Activated T-helper 1 cell treated with anti-CD3 and anti-CD28 coated beads, Interleukin-12 subunit alpha, Interleukin-12 subunit beta, Interleukin-2, Interleukin-4 antibody, amounts not matched to agents 30 ng/mL and 10 ng/mL and 1 ng/mL, durations not matched to agents 14 hours and 24 hours and 36 hours (primary cell): ENCODE results near the gene CARD11. TPM values are rescaled to one million over a fixed set of nuclear protein-coding genes. Genes with fewer than 3 reads are reported as not detected.
"Not testable (repeated sequence)": the region's sequence is repeated elsewhere in the genome, so short reads cannot be mapped to it uniquely, and the experiment has no call there.

Source experiments
- DNase-seq: peaks from one replicate; pipeline ENCODE4 v3.0.0; 2021; ENCODE audit warnings: low spot score
- H3K27ac Mint-ChIP-seq: one replicate; pipeline ENCODE4 v1.8.0; 2021; ENCODE audit warnings: mild to moderate bottlenecking, mixed read lengths
- H3K27me3 Mint-ChIP-seq: one replicate; pipeline ENCODE4 v1.8.0; 2022; ENCODE audit warnings: mild to moderate bottlenecking, moderate library complexity, mixed read lengths; ENCODE audit not compliant: insufficient read depth
- H3K36me3 Mint-ChIP-seq: one replicate; pipeline ENCODE4 v1.8.0; 2021; ENCODE audit warnings: low read depth, mixed read lengths
- H3K4me1 Mint-ChIP-seq: one replicate; pipeline ENCODE4 v1.8.0; 2021; ENCODE audit warnings: low read depth, mixed read lengths
- H3K4me3 Mint-ChIP-seq: one replicate; pipeline ENCODE4 v1.8.0; 2021; ENCODE audit warnings: mild to moderate bottlenecking, moderate library complexity, mixed read lengths
- H3K9me3 Mint-ChIP-seq: one replicate; pipeline ENCODE4 v1.8.0; 2021; ENCODE audit warnings: mixed read lengths
- intact Hi-C: fragments of 100-400 bp; cut with micrococcal nuclease; formaldehyde crosslinking; loops from one replicate; pipeline ENCODE4 v1.15.1; 2024
- total RNA-seq: library from RNA; stranded (reverse); gene quantifications from 2 replicates; pipeline ENCODE4 v1.2.3, GENCODE V29; 2022

Gene CARD11
- total RNA-seq, 1 donor from 2014 or later: 128 TPM

- Mint-ChIP-seq H3K9me3 (peaks cover 11% of the 10 kb centered on the region), H3K27me3 (no peaks in the 10 kb centered on the region), H3K4me1 (peaks cover 65% of the 10 kb centered on the region), H3K4me3 (no peak overlapping the region), H3K36me3 (peaks cover 65% of the 10 kb centered on the region), H3K27ac (peak overlapping the region; percentile 92)
- intact Hi-C loops: loop anchor here (1.0 to 2.0 kb wide), 5 partner anchors 14 to 127 kb away; partner anchors contain the start of gene CARD11
- DNase-seq: no peak
Observed at GRCh38 chr7:3028758-3029093, 14.9 kb downstream of the CARD11 start.

DNA sequence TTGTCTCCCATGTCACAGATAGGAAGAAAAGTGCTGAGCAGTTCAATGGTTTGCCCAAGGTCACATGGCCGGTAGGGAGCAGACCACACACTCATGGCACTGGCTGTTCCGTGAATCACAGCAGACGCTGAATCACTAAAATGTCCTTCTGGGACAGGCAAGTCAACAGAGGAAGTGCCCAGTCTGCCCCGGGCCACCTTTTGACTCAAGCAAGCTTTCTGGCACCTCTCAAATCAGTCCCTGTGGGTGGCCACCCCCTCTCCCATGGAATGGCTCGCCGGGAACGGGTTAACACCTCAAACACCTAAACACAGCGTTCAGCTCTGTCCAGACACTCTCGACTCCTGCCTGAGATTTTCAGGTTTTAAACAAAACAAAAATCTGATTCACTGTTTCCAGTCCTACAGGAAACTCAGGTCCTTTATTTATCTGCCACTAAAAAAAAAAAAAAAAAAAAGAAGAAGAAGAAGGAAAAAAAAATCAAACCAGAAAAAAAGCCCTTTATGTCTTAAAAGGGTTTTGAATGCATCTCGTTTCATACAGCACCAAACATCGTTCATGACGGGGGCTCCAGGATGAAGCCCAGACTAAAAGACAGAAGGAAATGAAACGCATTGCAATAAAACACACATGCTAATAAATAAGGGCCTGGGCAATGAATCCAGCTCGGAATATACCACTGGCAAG lies 15.5 kb downstream of the CARD11 start:
- H3K36me3 Mint-ChIP-seq: peaks cover 63% of the 10 kb centered on the region
- peak overlapping the region; percentile 60 for H3K4me3 Mint-ChIP-seq
- intact Hi-C loops: loop anchor here (1.0 to 2.0 kb wide), 5 partner anchors 15 to 127 kb away; partner anchors contain the start of gene CARD11
- peaks cover 60% of the 10 kb centered on the region for H3K4me1 Mint-ChIP-seq
- DNase-seq: peak; percentile 8
- no peaks in the 10 kb centered on the region for H3K27me3 Mint-ChIP-seq
- peak overlapping the region; percentile 92 for H3K27ac Mint-ChIP-seq
- peaks cover 11% of the 10 kb centered on the region for H3K9me3 Mint-ChIP-seq

GRCh38 chr7:3027005-3027845 lies 16.4 kb downstream of the CARD11 start:
- Mint-ChIP-seq H3K4me3 (peak overlapping the region; percentile 26), H3K27ac (peak overlapping the region; percentile 92), H3K36me3 (peaks cover 66% of the 10 kb centered on the region), H3K9me3 (peaks cover 21% of the 10 kb centered on the region), H3K27me3 (no peaks in the 10 kb centered on the region), H3K4me1 (peaks cover 58% of the 10 kb centered on the region)
- intact Hi-C loops: no loop called here
- DNase-seq: no peak

DNA sequence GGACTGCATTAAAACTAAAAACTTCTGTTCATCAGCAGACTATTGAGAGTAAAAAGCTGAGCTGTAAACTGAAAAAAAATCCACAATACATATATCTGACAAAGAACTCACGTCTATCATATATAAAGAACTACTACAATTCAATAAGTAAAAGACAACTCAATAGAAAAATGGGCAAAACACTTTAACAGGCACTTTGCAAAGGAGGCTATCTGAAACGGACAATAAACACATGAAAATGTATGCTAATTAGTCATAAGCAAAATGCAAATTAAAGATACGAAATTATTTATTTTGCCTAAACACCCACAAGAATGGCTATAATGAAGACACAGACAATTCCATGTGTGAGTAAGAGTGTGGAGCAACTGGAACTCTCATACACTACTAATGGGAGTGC lies 18.1 kb downstream of the CARD11 start:
- H3K4me1 Mint-ChIP-seq: peaks cover 50% of the 10 kb centered on the region
- no peak for DNase-seq
- no peak overlapping the region for H3K4me3 Mint-ChIP-seq
- no peak overlapping the region for H3K27ac Mint-ChIP-seq
- H3K27me3 Mint-ChIP-seq: no peaks in the 10 kb centered on the region
- intact Hi-C loops: no loop called here
- peaks cover 37% of the 10 kb centered on the region for H3K9me3 Mint-ChIP-seq
- H3K36me3 Mint-ChIP-seq: peaks cover 69% of the 10 kb centered on the region

DNA sequence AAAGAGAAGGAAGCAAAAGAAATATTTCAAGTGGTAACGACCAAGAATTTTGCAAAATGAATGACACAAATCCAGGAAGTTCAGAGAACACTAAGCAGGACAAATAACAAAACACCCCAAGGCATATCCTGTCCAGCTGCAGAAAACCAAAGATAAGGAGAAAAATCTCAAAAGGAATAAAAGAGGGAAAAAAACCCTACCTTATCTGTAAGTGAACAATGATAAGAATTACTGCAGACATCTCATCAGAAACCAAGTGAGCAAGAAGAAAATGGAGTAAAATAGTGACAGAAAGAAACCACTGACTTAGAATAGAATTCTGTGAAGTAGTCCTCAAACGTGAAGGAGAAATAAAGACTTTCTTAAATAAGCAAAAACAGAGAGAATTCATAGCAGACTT lies 21.8 kb downstream of the CARD11 start:
- H3K27ac Mint-ChIP-seq: no peak overlapping the region
- no peak overlapping the region for H3K4me3 Mint-ChIP-seq
- H3K9me3 Mint-ChIP-seq: peaks cover 42% of the 10 kb centered on the region
- peaks cover 64% of the 10 kb centered on the region for H3K36me3 Mint-ChIP-seq
- no peaks in the 10 kb centered on the region for H3K27me3 Mint-ChIP-seq
- H3K4me1 Mint-ChIP-seq: peaks cover 20% of the 10 kb centered on the region
- intact Hi-C loops: no loop called here
- DNase-seq: no peak

GRCh38 chr7:3021224-3021623 lies 22.4 kb downstream of the CARD11 start:
- intact Hi-C loops, H3K4me3 Mint-ChIP-seq, H3K27me3 Mint-ChIP-seq, H3K27ac Mint-ChIP-seq, DNase-seq: not testable (repeated sequence)
- Mint-ChIP-seq H3K9me3 (peaks cover 42% of the 10 kb centered on the region), H3K36me3 (peaks cover 63% of the 10 kb centered on the region), H3K4me1 (peaks cover 20% of the 10 kb centered on the region)

DNA sequence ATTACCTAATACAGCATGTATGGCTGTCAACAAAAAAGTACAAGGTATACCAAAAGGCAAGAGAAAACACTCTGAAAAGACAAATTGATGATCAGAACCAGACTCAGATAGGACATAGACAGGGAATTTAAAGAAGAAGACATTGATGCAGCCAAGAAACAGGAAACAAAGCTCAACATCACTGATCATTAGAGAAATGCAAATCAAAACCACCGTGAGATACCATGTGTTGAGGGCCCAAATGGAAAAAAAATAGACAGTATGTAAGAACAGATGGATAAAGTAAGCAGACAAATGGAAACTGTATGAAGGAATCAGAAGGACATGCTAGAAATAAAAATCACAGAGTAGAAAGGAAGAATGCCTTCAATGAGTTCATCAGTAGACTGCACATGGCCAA lies 23.3 kb downstream of the CARD11 start:
- no peak overlapping the region for H3K4me3 Mint-ChIP-seq
- H3K9me3 Mint-ChIP-seq: peaks cover 42% of the 10 kb centered on the region
- peaks cover 59% of the 10 kb centered on the region for H3K36me3 Mint-ChIP-seq
- no peaks in the 10 kb centered on the region for H3K27me3 Mint-ChIP-seq
- no peak for DNase-seq
- intact Hi-C loops: no loop called here
- H3K27ac Mint-ChIP-seq: no peak overlapping the region
- H3K4me1 Mint-ChIP-seq: peaks cover 20% of the 10 kb centered on the region

GRCh38 chr7:3019801-3020200 lies 23.9 kb downstream of the CARD11 start:
- no peak overlapping the region for H3K27ac Mint-ChIP-seq
- H3K9me3 Mint-ChIP-seq: peaks cover 42% of the 10 kb centered on the region
- DNase-seq: no peak
- intact Hi-C loops: no loop called here
- H3K4me3 Mint-ChIP-seq: no peak overlapping the region
- H3K4me1 Mint-ChIP-seq: peaks cover 16% of the 10 kb centered on the region
- H3K27me3 Mint-ChIP-seq: no peaks in the 10 kb centered on the region
- H3K36me3 Mint-ChIP-seq: peaks cover 57% of the 10 kb centered on the region

- Mint-ChIP-seq H3K4me1 (peaks cover 29% of the 10 kb centered on the region), H3K36me3 (peaks cover 29% of the 10 kb centered on the region), H3K9me3 (no peaks in the 10 kb centered on the region), H3K4me3 (no peak overlapping the region), H3K27me3 (no peaks in the 10 kb centered on the region), H3K27ac (no peak overlapping the region)
- DNase-seq: no peak
- intact Hi-C loops: loop anchor here (5.0 kb wide), 1 partner anchor 37 kb away; no protein-coding TSS in a partner anchor
Observed at GRCh38 chr7:3013975-3014792, 29.5 kb downstream of the CARD11 start.

DNA sequence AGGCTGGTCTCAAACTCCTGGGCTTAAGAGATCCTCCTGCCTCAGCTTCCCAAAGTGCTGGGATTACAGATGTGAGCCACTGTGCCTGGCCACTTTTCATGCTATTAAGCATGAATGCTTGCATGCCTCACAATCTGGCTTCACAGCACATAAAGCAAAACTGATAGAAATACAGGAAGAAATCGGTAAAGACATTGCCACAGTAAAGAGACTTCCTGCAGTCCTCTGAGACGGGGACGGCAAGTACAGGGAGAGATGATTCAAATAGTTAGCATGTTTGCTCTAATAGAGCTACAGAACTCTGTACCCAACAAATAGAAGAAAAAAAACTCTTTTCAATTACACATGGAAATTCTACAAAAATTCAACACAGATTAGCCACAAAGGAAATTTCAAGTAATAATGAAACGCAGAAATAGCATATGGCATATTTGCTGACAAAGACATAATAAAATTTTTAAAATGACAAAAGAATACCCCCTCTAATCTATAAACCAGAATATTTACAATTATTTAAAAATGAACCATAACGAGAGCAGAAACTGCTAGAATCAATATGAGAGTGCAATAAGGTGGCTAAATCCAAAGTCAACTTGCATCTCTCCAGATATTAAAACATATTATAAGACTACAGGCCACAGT lies 32.3 kb downstream of the CARD11 start:
- intact Hi-C loops: loop anchor here (2.0 to 5.0 kb wide), 2 partner anchors 25 to 34 kb away; no protein-coding TSS in a partner anchor
- DNase-seq: no peak
- no peak overlapping the region for H3K4me3 Mint-ChIP-seq
- H3K36me3 Mint-ChIP-seq: peaks cover 36% of the 10 kb centered on the region
- H3K9me3 Mint-ChIP-seq: no peaks in the 10 kb centered on the region
- no peaks in the 10 kb centered on the region for H3K27me3 Mint-ChIP-seq
- H3K4me1 Mint-ChIP-seq: peaks cover 48% of the 10 kb centered on the region
- H3K27ac Mint-ChIP-seq: peak overlapping the region; percentile 13

DNA sequence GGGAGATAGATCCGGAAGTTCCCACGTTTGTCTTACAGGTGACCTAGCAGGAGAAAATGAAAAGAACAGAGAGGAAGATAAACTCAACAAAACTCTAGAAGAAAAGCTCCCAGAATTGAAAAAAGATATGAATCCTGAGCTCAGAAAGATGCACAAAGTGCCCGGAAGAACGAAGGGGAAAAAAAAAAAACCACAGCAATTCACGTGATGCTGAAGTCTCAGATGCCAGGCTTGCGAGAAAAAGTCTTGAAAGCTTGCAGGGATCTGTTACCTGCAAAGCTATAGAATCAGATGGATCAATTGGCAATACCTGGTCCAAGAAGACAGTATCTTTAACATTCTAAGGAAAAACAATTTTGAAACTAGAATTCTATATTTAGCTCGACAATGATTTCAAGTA lies 33.5 kb downstream of the CARD11 start:
- H3K9me3 Mint-ChIP-seq: no peaks in the 10 kb centered on the region
- intact Hi-C loops: loop anchor here (2.0 to 5.0 kb wide), 2 partner anchors 23 to 33 kb away; no protein-coding TSS in a partner anchor
- no peaks in the 10 kb centered on the region for H3K27me3 Mint-ChIP-seq
- peak overlapping the region; percentile 44 for H3K27ac Mint-ChIP-seq
- peaks cover 30% of the 10 kb centered on the region for H3K36me3 Mint-ChIP-seq
- H3K4me1 Mint-ChIP-seq: peaks cover 48% of the 10 kb centered on the region
- peak overlapping the region; percentile 48 for H3K4me3 Mint-ChIP-seq
- no peak for DNase-seq

DNA sequence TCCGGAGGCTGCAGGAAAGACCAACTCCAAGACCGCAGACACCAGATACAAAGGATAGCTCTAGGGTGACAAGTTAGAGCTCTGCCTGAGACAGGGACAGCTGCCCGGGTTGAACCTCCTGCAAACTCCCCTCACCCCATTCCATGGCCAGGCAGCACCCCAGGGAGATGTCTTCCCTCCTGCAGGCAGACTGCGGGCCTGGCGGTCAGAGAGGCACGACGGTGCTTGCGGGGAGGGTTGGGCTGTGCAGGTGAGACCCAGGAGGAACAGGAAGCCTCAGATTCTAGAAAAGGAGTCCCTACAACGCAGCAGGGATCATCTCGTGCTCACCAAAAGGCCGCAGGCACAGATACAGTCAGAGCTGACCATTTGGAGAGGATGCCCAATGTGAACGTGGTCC lies 34.6 kb downstream of the CARD11 start:
- intact Hi-C loops: no loop called here
- Mint-ChIP-seq H3K4me3 (no peak overlapping the region), H3K4me1 (peaks cover 48% of the 10 kb centered on the region), H3K27me3 (no peaks in the 10 kb centered on the region), H3K36me3 (peaks cover 24% of the 10 kb centered on the region), H3K27ac (no peak overlapping the region), H3K9me3 (no peaks in the 10 kb centered on the region)
- no peak for DNase-seq
